AG04450 (cell line): Measurements from ENCODE around the gene ENTR1. TPM values are rescaled to one million over a fixed set of nuclear protein-coding genes. Genes with fewer than 3 reads are reported as not detected.

ENCODE experiments used
- CTCF ChIA-PET: fragments of 300-600, 350-600 bp; formaldehyde crosslinking; extraction: SDS; loops from one replicate; lab custom pipeline; 2022; ENCODE audit warnings: antibody characterized with exemption, inconsistent platforms; lab: Charles Lee
- POLR2A ChIA-PET: fragments of 350-600 bp; formaldehyde crosslinking; extraction: SDS; loops from one replicate; lab custom pipeline; 2021; ENCODE audit warnings: antibody characterized with exemption, inconsistent platforms; lab: Yijun Ruan, JAX
- DNase-seq: peaks from one replicate; pipeline ENCODE4 v3.0.0-alpha.2; 2011; ENCODE audit warnings: low read depth, low spot score
- H3K27ac ChIP-seq: one replicate; pipeline ENCODE4 v1.5.1; 2012; ENCODE audit warnings: low read depth, low read length, control low read depth
- H3K27me3 ChIP-seq: one replicate; pipeline ENCODE4 v1.6.0; 2012; ENCODE audit warnings: low read length; ENCODE audit not compliant: control insufficient read depth, insufficient read depth
- H3K4me3 ChIP-seq: 2 replicates; pipeline ENCODE4 v1.5.1; 2011; ENCODE audit warnings: mild to moderate bottlenecking, low read depth, low read length, control low read depth
- H3K9me3 ChIP-seq: 2 replicates; pipeline ENCODE4 v1.5.1; 2012; ENCODE audit warnings: low read length; ENCODE audit not compliant: control insufficient read depth, insufficient read depth
- polyA plus RNA-seq: library from polyadenylated mRNA; depleted of rRNA; stranded (reverse); fragments of >200 nt; gene quantifications from 2 replicates; pipeline ENCODE4 v1.2.3, GENCODE V29; 2011
- TF ChIP-seq, protein P1 (sequence below): IDR thresholded peaks from 2 replicates; pipeline ENCODE4 v1.5.1; 2011; ENCODE audit warnings: low read depth, low read length, control low read depth, inconsistent platforms

ENTR1 gene
- polyA plus RNA-seq, 1 experiment = 31.5 TPM

GRCh38 chr9:136455043-136456002, 44.9 kb upstream of the ENTR1 start:
- TF ChIP-seq, protein P1, sequence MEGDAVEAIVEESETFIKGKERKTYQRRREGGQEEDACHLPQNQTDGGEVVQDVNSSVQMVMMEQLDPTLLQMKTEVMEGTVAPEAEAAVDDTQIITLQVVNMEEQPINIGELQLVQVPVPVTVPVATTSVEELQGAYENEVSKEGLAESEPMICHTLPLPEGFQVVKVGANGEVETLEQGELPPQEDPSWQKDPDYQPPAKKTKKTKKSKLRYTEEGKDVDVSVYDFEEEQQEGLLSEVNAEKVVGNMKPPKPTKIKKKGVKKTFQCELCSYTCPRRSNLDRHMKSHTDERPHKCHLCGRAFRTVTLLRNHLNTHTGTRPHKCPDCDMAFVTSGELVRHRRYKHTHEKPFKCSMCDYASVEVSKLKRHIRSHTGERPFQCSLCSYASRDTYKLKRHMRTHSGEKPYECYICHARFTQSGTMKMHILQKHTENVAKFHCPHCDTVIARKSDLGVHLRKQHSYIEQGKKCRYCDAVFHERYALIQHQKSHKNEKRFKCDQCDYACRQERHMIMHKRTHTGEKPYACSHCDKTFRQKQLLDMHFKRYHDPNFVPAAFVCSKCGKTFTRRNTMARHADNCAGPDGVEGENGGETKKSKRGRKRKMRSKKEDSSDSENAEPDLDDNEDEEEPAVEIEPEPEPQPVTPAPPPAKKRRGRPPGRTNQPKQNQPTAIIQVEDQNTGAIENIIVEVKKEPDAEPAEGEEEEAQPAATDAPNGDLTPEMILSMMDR = no peak
- ChIA-PET CTCF (no interaction called here), POLR2A (interaction anchor here (0.6 kb wide), 1 partner anchor 261 kb away, joined by 17 read pairs; no protein-coding TSS in a partner anchor)
- Histone ChIP-seq H3K27ac (no peak overlapping the region), H3K9me3 (no peaks in the 10 kb centered on the region), H3K4me3 (no peak overlapping the region), H3K27me3 (no peaks in the 10 kb centered on the region)
- no peak for DNase-seq

- H3K9me3 ChIP-seq = no peaks in the 10 kb centered on the region
- DNase-seq = no peak
- no peak overlapping the region for H3K4me3 ChIP-seq
- ChIA-PET POLR2A (interaction anchor here (0.6 kb wide), 1 partner anchor 262 kb away, joined by 17 read pairs; no protein-coding TSS in a partner anchor), CTCF (interaction anchor here (1.0 kb wide), 1 partner anchor 14 kb away, joined by 3 read pairs; no protein-coding TSS in a partner anchor)
- H3K27ac ChIP-seq = no peak overlapping the region
- H3K27me3 ChIP-seq = no peaks in the 10 kb centered on the region
- TF ChIP-seq, protein P1 = no peak
Measured at GRCh38 chr9:136454026-136454796, 43.8 kb upstream of the ENTR1 start.

DNA sequence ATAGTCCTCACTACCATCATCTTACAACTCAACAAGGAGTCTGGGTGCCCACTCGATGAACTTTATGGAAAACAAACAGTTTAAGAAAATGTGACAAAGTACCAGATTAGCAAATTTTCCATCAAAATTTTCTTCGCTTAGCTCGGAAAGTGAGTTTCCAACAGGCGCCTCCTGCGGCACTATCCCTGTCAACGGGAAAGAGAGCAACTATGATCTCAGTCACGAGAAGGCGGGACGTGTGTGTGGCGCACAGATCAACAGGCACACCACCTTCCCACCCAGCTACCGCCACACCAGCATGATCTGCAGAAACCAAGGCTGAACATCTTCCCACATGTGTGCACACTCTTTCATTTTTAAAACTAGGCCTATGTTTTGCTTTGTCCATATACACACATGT, 42.9 kb upstream of the ENTR1 start:
- no peak for DNase-seq
- no peak overlapping the region for H3K4me3 ChIP-seq
- ChIA-PET CTCF (interaction anchor here (1.0 kb wide), 1 partner anchor 13 kb away, joined by 3 read pairs; no protein-coding TSS in a partner anchor), POLR2A (no interaction called here)
- no peaks in the 10 kb centered on the region for H3K9me3 ChIP-seq
- H3K27me3 ChIP-seq = no peaks in the 10 kb centered on the region
- TF ChIP-seq, protein P1 = no peak
- H3K27ac ChIP-seq = no peak overlapping the region

DNA sequence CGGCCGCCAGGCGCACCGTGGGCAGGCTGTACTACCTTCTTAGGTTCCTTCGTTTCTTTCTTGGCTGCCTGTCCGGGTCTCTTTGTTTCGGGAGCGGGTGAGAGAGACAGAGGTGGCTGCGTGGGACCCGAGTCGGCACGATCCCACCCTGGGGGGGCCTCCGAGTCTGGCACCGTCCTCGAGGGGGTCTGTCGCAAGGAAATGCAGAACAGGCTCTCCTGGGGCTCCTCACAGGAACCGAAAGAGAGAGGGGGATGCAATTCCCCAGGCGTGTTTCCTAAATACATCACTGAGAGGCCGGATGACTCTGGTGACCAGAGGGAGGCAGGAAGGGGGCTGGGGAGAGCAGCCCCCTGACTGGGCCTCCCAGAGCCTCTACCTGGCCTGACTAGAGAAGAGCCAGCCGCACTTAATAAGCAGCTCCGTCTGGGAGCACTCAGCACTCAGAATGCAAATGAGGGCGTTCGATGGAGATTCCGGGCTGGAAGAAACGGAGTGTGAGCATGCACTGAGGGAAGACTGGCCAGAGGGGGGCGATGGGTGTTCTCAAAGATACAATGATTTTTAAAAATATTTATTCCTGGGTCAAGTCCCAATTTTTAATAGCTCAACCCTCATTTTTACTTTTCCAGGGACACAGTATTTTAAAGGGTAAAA, 40.9 kb upstream of the ENTR1 start:
- H3K4me3 ChIP-seq = no peak overlapping the region
- TF ChIP-seq, protein P1 = no peak
- no peaks in the 10 kb centered on the region for H3K27me3 ChIP-seq
- no peaks in the 10 kb centered on the region; the same call in 1 of the 2 replicates for H3K9me3 ChIP-seq
- DNase-seq = no peak
- ChIA-PET POLR2A (no interaction called here), CTCF (no interaction called here)
- H3K27ac ChIP-seq = no peak overlapping the region
